ENCODE data around the gene MAGI2.

- no peak for TF ChIP-seq CTCF (IDR thresholded peaks at IDR 0.05)
- no peak for TF ChIP-seq POLR2A (IDR thresholded peaks at IDR 0.05)
Measured at GRCh38 chr7:79091011-79091410, 362.5 kb downstream of the MAGI2 start.

All from ovary (tissue), 3 donors.